ENCODE results near the gene SH2B3.
"Not testable (repeated sequence)": the region's sequence is repeated elsewhere in the genome, so short reads cannot be mapped to it uniquely, and the experiment has no call there.

The SH2B3 gene

GRCh38 chr12:111467092-111467856 is 61.6 kb downstream of the SH2B3 start:
- DNase-seq = no peak

DNA sequence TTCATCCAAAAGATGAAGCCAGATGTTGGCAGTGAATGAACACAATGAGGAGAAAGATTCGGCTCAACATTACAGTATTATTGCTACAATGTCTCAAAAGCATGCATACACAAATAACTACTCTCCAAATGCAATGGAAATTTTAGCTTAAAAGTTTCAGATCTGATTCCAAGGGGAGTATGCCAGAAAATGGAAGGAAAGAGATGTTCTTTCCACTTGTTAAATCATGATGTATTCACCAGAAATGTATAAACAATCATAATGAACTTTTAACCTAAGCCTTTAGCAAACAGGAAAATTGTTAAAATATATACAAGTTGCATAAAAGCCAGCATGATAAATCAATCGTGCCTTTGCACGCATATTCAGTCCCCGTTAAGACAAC is 62.1 kb downstream of the SH2B3 start:
- DNase-seq = no peak

GRCh38 chr12:111469401-111469800 is 63.7 kb downstream of the SH2B3 start:
- no peak for DNase-seq

DNA sequence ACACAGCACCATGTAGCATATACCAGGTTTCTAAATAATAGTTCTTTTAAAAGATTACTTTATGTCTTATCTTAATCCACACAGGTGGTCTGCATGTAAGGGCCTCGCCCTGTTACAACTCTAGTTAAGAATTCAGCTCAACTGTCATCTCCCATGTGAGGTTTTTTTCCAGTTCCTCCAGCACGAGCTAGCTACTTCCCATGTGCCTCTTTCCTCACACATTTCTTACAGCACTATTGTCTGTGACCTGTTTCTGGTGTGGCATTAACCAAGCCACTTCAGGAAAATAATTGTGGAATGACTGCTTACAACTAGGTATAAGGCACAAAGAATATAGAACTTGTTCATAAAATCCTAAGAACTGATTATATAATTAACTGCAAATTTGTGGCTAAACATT is 65.5 kb downstream of the SH2B3 start:
- DNase-seq = no peak

DNA sequence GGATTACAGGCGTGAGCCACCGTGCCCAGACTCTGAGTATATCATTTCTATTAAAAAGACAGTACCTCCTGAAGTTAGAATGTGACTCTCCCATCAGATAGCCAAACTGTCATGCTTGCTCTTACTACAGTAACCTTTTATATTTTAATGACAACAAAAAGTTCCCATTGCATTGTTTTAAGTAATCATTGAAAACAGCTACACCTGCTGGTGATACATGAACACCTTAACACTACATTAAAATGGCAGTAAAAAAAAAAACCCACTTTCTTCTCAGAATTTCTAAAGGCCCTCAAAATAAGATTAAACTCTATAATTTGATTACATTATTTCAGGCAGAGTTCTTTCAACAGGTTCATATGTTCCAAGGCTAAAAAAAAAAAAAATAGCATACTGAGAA is 76.7 kb downstream of the SH2B3 start:
- DNase-seq = no peak

DNA sequence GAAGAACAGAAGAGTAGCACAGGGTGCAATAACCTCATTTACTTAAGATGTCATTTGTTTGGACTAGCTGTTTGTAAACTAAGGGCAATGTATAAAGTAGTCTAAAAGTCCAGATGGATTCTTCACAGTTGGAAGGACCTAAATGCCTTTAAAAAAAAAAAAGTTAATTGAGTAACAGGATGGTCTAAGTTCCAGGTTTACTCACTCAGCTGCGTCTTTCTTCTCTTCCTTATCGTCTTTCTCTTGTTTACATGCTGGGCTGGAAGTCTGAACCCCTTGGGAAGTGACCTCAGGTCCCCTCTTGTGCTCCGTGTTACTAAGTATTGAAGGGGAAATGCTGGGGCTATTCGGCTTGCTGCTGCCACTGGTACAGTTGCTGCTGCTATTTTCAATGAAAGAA is 82.5 kb downstream of the SH2B3 start:
- DNase-seq = no peak

- DNase-seq = no peak
Measured at GRCh38 chr12:111488798-111489197, 83.1 kb downstream of the SH2B3 start.

- not testable (repeated sequence) for DNase-seq
Measured at GRCh38 chr12:111492979-111493378, 87.3 kb downstream of the SH2B3 start.

GRCh38 chr12:111494676-111495075 is 89.0 kb downstream of the SH2B3 start:
- no peak for DNase-seq
